Right atrium auricular region (tissue), 2 donors: ENCODE measurements around the gene TPCN1. TPM values are rescaled to one million over a fixed set of nuclear protein-coding genes. Genes with fewer than 3 reads are reported as not detected.

Source experiments
- DNase-seq: peaks from one replicate; pipeline ENCODE4 v3.0.0-alpha.2; 2019; ENCODE audit warnings: low spot score
- H3K27ac ChIP-seq, 2 donors: fragments of 200-600 bp; sonication (generic); 1 replicate in 1 of 2; 2 replicates in 1 of 2; pipeline ENCODE4 v1.5.1; 2016 to 2019
- H3K27me3 ChIP-seq, 2 donors: fragments of 200-600 bp; sonication (generic); one replicate each; pipeline versions ENCODE4 v1.5.1 to v1.6.0; 2017 to 2019
- H3K36me3 ChIP-seq: fragments of 200-600 bp; sonication (generic); one replicate; pipeline ENCODE4 v1.5.1; 2016
- H3K4me1 ChIP-seq, 2 donors: fragments of 200-600 bp; sonication (generic); one replicate each; pipeline versions ENCODE4 v1.5.1 to v1.6.0; 2017 to 2019
- H3K4me3 ChIP-seq, 2 donors: fragments of 200-600 bp; sonication (generic); 1 replicate in 1 of 2; 2 replicates in 1 of 2; pipeline ENCODE4 v1.5.1; 2017 to 2019; ENCODE audit warnings: mild to moderate bottlenecking in 1 of 2, moderate library complexity in 1 of 2
- H3K9me3 ChIP-seq, 2 donors: fragments of 200-600 bp; sonication (generic); one replicate each; pipeline ENCODE4 v1.5.1; 2019
- CTCF ChIP-seq, 2 donors: fragments of 200-600 bp; sonication (generic); IDR thresholded peaks; one replicate each; pipeline ENCODE4 v1.5.1; 2019; ENCODE audit warnings: antibody characterized with exemption in 2 of 2
- total RNA-seq, 2 donors: library from RNA; depleted of rRNA; stranded (reverse); fragments of >200 nt; gene quantifications; one replicate each; pipeline ENCODE4 v1.1.0, GENCODE V29; 2016

The TPCN1 gene
- total RNA-seq, 2 donors from 2014 or later, result 57.3 to 58.7 TPM

- no peak overlapping the region for H3K4me3 ChIP-seq
- H3K27me3 ChIP-seq, result no peaks in the 10 kb centered on the region
- no peak for DNase-seq
- H3K36me3 ChIP-seq, result peaks cover 21% of the 10 kb centered on the region
- peak overlapping the region; percentile 68 to 71 for H3K27ac ChIP-seq
- peaks cover 0 to 13% of the 10 kb centered on the region in 2 donors for H3K9me3 ChIP-seq
- TF ChIP-seq CTCF (IDR thresholded peaks at IDR 0.05), result no peak
- H3K4me1 ChIP-seq, result peaks cover 0 to 10% of the 10 kb centered on the region in 2 donors
Measured at GRCh38 chr12:113252494-113252893, 31.2 kb downstream of the TPCN1 start.

GRCh38 chr12:113253532-113254285, 32.4 kb downstream of the TPCN1 start:
- Histone ChIP-seq H3K27me3 (no peaks in the 10 kb centered on the region), H3K27ac (peak overlapping the region; percentile 68 to 71), H3K4me1 (peaks cover 0 to 11% of the 10 kb centered on the region in 2 donors), H3K4me3 (no peak overlapping the region), H3K9me3 (peaks cover 0 to 13% of the 10 kb centered on the region in 2 donors), H3K36me3 (peaks cover 21% of the 10 kb centered on the region)
- TF ChIP-seq CTCF (IDR thresholded peaks at IDR 0.05), result no peak
- no peak for DNase-seq

GRCh38 chr12:113254298-113254697, 33.0 kb downstream of the TPCN1 start:
- Histone ChIP-seq H3K27ac (no peak overlapping the region), H3K9me3 (peaks cover 0 to 13% of the 10 kb centered on the region in 2 donors), H3K4me1 (peaks cover 0 to 17% of the 10 kb centered on the region in 2 donors), H3K36me3 (peaks cover 18% of the 10 kb centered on the region), H3K4me3 (no peak overlapping the region), H3K27me3 (no peaks in the 10 kb centered on the region)
- TF ChIP-seq CTCF (IDR thresholded peaks at IDR 0.05), result no peak
- no peak for DNase-seq

- DNase-seq, result no peak
- Histone ChIP-seq H3K27me3 (no peaks in the 10 kb centered on the region), H3K36me3 (peaks cover 6% of the 10 kb centered on the region), H3K4me1 (peaks cover 0 to 33% of the 10 kb centered on the region in 2 donors), H3K4me3 (no peak overlapping the region), H3K9me3 (peaks cover 0 to 13% of the 10 kb centered on the region in 2 donors), H3K27ac (no peak overlapping the region)
- no peak for TF ChIP-seq CTCF (IDR thresholded peaks at IDR 0.05)
Measured at GRCh38 chr12:113257564-113257963, 36.3 kb downstream of the TPCN1 start.

- H3K27ac ChIP-seq, result peak overlapping the region; percentile 81 to 85
- H3K9me3 ChIP-seq, result no peaks in the 10 kb centered on the region
- peaks cover 0 to 36% of the 10 kb centered on the region in 2 donors for H3K4me1 ChIP-seq
- H3K27me3 ChIP-seq, result no peaks in the 10 kb centered on the region
- no peak for DNase-seq
- no peak overlapping the region for H3K4me3 ChIP-seq
- peaks cover 12% of the 10 kb centered on the region for H3K36me3 ChIP-seq
- no peak for TF ChIP-seq CTCF (IDR thresholded peaks at IDR 0.05)
Measured at GRCh38 chr12:113260127-113260526, 38.9 kb downstream of the TPCN1 start.
